ENCODE data around the gene ZFP90.

Gene ZFP90

GRCh38 chr16:68519225-68519745, 19.8 kb upstream of the ZFP90 start:
- no peak overlapping the region for H3K27ac ChIP-seq
- no peak for TF ChIP-seq CTCF (conservative IDR thresholded peaks at IDR 0.05)

- TF ChIP-seq CTCF (conservative IDR thresholded peaks at IDR 0.05), result peak; percentile 89
- H3K27ac ChIP-seq, result no peak overlapping the region
These were observed 18.4 kb upstream of the ZFP90 start for GRCh38 chr16:68520649-68521086.

GRCh38 chr16:68524069-68524820, 14.8 kb upstream of the ZFP90 start:
- no peak for TF ChIP-seq CTCF (conservative IDR thresholded peaks at IDR 0.05)
- H3K27ac ChIP-seq, result no peak overlapping the region

- no peak for TF ChIP-seq CTCF (conservative IDR thresholded peaks at IDR 0.05)
- H3K27ac ChIP-seq, result no peak overlapping the region
These were observed 12.8 kb upstream of the ZFP90 start for GRCh38 chr16:68526143-68526781.

- no peak overlapping the region for H3K27ac ChIP-seq
- no peak for TF ChIP-seq CTCF (conservative IDR thresholded peaks at IDR 0.05)
These were observed 12.3 kb upstream of the ZFP90 start for GRCh38 chr16:68526782-68527145.

GRCh38 chr16:68528233-68528632, 10.9 kb upstream of the ZFP90 start:
- no peak for TF ChIP-seq CTCF (conservative IDR thresholded peaks at IDR 0.05)
- H3K27ac ChIP-seq, result no peak overlapping the region

- TF ChIP-seq CTCF (conservative IDR thresholded peaks at IDR 0.05), result peak; percentile 84
- H3K27ac ChIP-seq, result no peak overlapping the region
These were observed 10.3 kb upstream of the ZFP90 start for GRCh38 chr16:68528686-68529379.
